Omental fat pad (tissue), 4 donors: ENCODE results near the gene RASGRP2. TPM values are rescaled to one million over a fixed set of nuclear protein-coding genes. Genes with fewer than 3 reads are reported as not detected.
A peak's percentile ranks its signal among the peaks of the same experiment; 100 is the strongest.

Source experiments
- ATAC-seq: fragments of 150-250 bp; one replicate; pipeline ENCODE4 v1.9.1; 2016; ENCODE audit warnings: mild to moderate bottlenecking, moderate library complexity; ENCODE audit not compliant: low FRiP score
- DNase-seq: peaks from one replicate; pipeline ENCODE4 v3.0.0-alpha.2; 2019; ENCODE audit warnings: low spot score
- CTCF ChIP-seq, 3 donors: fragments of 450-650 bp; IDR thresholded peaks; one replicate each; pipeline ENCODE4 v1.5.1; 2016 to 2017; ENCODE audit warnings: antibody characterized with exemption in 3 of 3, mild to moderate bottlenecking in 3 of 3, moderate library complexity in 2 of 3
- total RNA-seq, 4 donors: library from RNA; depleted of rRNA; stranded (reverse); fragments of >200 nt; gene quantifications; one replicate each; pipeline ENCODE4 v1.1.0, GENCODE V29; 2016

The RASGRP2 gene
- total RNA-seq, 4 donors from 2014 or later = 9.3 to 53.1 (median 14.0) TPM

DNA sequence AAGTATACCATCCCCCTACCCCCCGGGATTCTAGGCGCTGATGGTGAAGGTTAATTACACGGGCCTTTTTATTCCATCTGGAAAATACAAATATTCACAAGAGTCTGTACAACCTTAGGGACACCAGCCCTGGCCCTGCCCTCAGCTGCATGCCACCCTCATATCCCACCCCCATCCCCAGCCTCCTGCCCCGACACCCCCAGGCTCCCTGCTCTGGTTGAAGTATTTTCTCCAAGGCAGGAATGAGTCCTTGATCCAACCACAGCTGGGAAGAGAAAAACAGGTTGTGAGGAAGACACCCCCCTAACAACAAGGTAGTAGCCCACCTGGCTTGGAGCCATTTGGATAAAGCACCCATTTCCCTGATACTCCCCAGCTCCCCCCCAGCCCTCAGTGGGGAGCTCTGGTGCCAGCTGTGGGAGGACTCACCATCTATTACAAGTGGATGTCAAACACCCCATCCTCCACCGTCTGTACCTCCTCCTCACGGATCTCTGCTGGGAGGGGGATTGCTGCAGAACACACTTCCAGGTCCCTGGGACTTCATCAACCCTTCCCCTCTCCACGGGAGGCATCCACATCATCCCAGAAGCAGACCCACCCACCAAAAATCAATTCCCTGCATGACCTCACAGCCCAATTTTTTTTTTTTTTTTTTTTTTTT is 16.9 kb downstream of the RASGRP2 start:
- DNase-seq = no peak
- no peak for TF ChIP-seq CTCF (IDR thresholded peaks at IDR 0.05)
- ATAC-seq = no peak

GRCh38 chr11:64726211-64726641 is 17.7 kb downstream of the RASGRP2 start:
- ATAC-seq (no peak), DNase-seq (no peak)
- TF ChIP-seq CTCF (IDR thresholded peaks at IDR 0.05) = no peak

- DNase-seq (no peak), ATAC-seq (no peak)
- TF ChIP-seq CTCF (IDR thresholded peaks at IDR 0.05) = no peak
These were observed 18.9 kb downstream of the RASGRP2 start for GRCh38 chr11:64724863-64725532.

GRCh38 chr11:64723907-64724862 is 19.8 kb downstream of the RASGRP2 start:
- DNase-seq (no peak), ATAC-seq (no peak)
- no peak for TF ChIP-seq CTCF (IDR thresholded peaks at IDR 0.05)

- ATAC-seq = peak; percentile 87
- TF ChIP-seq CTCF (IDR thresholded peaks at IDR 0.05) = peak in 2 of 3 donors; percentile 44 to 70
- DNase-seq = no peak
These were observed 20.6 kb downstream of the RASGRP2 start, which contains the start of gene NRXN2 for GRCh38 chr11:64723117-64723906. Gene NRXN2 (minus strand): TSS chr11:64723197. CDS start chr11:64713699, 9,498 bp downstream.
